DOHH2 (cell line): ENCODE measurements around the gene CLRN1.

Source experiments
- H3F3A ChIP-seq: fragments of 200-600 bp; sonication (generic), shearing (Covaris generic); 2 replicates; pipeline ENCODE4 v1.6.0; 2016; ENCODE audit warnings: antibody characterized with exemption, mild to moderate bottlenecking; ENCODE audit not compliant: control insufficient read depth, insufficient read depth
- H3K27ac ChIP-seq: fragments of 200-600 bp; sonication (generic); 2 replicates; pipeline ENCODE4 v1.5.1; 2014; ENCODE audit warnings: low read depth, mild to moderate bottlenecking, low read length, moderate library complexity
- H3K27me3 ChIP-seq: fragments of 200-600 bp; sonication (generic); 2 replicates; pipeline ENCODE4 v1.6.1; 2014; ENCODE audit warnings: mild to moderate bottlenecking, low read length, mixed read lengths; ENCODE audit not compliant: control insufficient read depth
- H3K36me3 ChIP-seq: fragments of 200-600 bp; sonication (generic); 2 replicates; pipeline ENCODE4 v1.6.1; 2014; ENCODE audit warnings: mild to moderate bottlenecking, low read length, moderate library complexity, mixed read lengths; ENCODE audit not compliant: control insufficient read depth
- H3K4me1 ChIP-seq: fragments of 200-600 bp; sonication (generic); 2 replicates; pipeline ENCODE4 v1.6.1; 2014; ENCODE audit warnings: mild to moderate bottlenecking, low read length, mixed read lengths; ENCODE audit not compliant: control insufficient read depth
- H3K4me2 ChIP-seq: fragments of 200-600 bp; sonication (generic); 2 replicates; pipeline ENCODE4 v1.6.0; 2014; ENCODE audit warnings: mild to moderate bottlenecking, low read length, moderate library complexity
- H3K4me3 ChIP-seq: fragments of 200-600 bp; sonication (generic); 2 replicates; pipeline ENCODE4 v1.5.1; 2014; ENCODE audit warnings: mild to moderate bottlenecking, low read length, mixed read lengths
- H3K79me2 ChIP-seq: fragments of 200-600 bp; sonication (generic); 2 replicates; pipeline ENCODE4 v1.6.1; 2014; ENCODE audit warnings: mild to moderate bottlenecking, low read length, mixed read lengths; ENCODE audit not compliant: control insufficient read depth
- H3K9me2 ChIP-seq: fragments of 200-600 bp; sonication (generic); replicated peaks from 2 replicates; pipeline ENCODE4 v1.6.1; 2014; ENCODE audit warnings: mild to moderate bottlenecking, low read length, mixed read lengths; ENCODE audit not compliant: control insufficient read depth
- H3K9me3 ChIP-seq: fragments of 200-600 bp; sonication (generic); 2 replicates; pipeline ENCODE4 v1.6.1; 2014; ENCODE audit warnings: antibody characterized with exemption, low read length, mixed read lengths; ENCODE audit not compliant: control insufficient read depth, insufficient read depth
- H4K20me1 ChIP-seq: fragments of 200-600 bp; sonication (generic); 2 replicates; pipeline ENCODE4 v1.6.0; 2014; ENCODE audit warnings: low read depth, mild to moderate bottlenecking, antibody characterized with exemption, low read length, moderate library complexity; ENCODE audit not compliant: control insufficient read depth, insufficient read depth
- CTCF ChIP-seq: fragments of 200-600 bp; sonication (generic); IDR thresholded peaks from one replicate; pipeline ENCODE4 v1.5.1; 2014; ENCODE audit warnings: antibody characterized with exemption, mild to moderate bottlenecking, low read depth, low read length; ENCODE audit not compliant: poor library complexity, severe bottlenecking
- EZH2phosphoT487 ChIP-seq: fragments of 200-600 bp; sonication (generic); IDR thresholded peaks from 2 replicates; pipeline ENCODE4 v1.6.1; 2017; ENCODE audit warnings: borderline replicate concordance, mild to moderate bottlenecking, antibody characterized with exemption, low read length, moderate library complexity, mixed read lengths

The CLRN1 gene

GRCh38 chr3:150945226-150946032 lies 27.1 kb downstream of the CLRN1 start:
- peaks cover 7% of the 10 kb centered on the region; the same call in 1 of the 2 replicates for H3K9me3 ChIP-seq
- H3K9me2 ChIP-seq: no peaks in the 10 kb centered on the region
- no peaks in the 10 kb centered on the region for H3K79me2 ChIP-seq
- no peaks in the 10 kb centered on the region for H3K27me3 ChIP-seq
- TF ChIP-seq CTCF: no peak
- no peak for TF ChIP-seq EZH2phosphoT487
- H3K4me2 ChIP-seq: no peak overlapping the region
- H4K20me1 ChIP-seq: no peaks in the 10 kb centered on the region
- H3K36me3 ChIP-seq: no peaks in the 10 kb centered on the region
- no peak overlapping the region for H3K4me3 ChIP-seq
- no peaks in the 10 kb centered on the region for H3K4me1 ChIP-seq
- H3K27ac ChIP-seq: no peak overlapping the region
- no peaks in the 10 kb centered on the region for H3F3A ChIP-seq

- TF ChIP-seq EZH2phosphoT487: no peak
- no peak for TF ChIP-seq CTCF
- no peak overlapping the region for H3K4me2 ChIP-seq
- no peaks in the 10 kb centered on the region for H3K79me2 ChIP-seq
- H3K4me1 ChIP-seq: no peaks in the 10 kb centered on the region
- H3K9me2 ChIP-seq: no peaks in the 10 kb centered on the region
- no peaks in the 10 kb centered on the region for H3K36me3 ChIP-seq
- no peak overlapping the region for H3K27ac ChIP-seq
- no peaks in the 10 kb centered on the region for H3F3A ChIP-seq
- no peaks in the 10 kb centered on the region for H3K27me3 ChIP-seq
- H4K20me1 ChIP-seq: no peaks in the 10 kb centered on the region
- H3K9me3 ChIP-seq: peaks cover 7% of the 10 kb centered on the region; the same call in 1 of the 2 replicates
- no peak overlapping the region for H3K4me3 ChIP-seq
Observed at GRCh38 chr3:150942221-150942620, 30.3 kb downstream of the CLRN1 start.

GRCh38 chr3:150936693-150937092 lies 35.8 kb downstream of the CLRN1 start:
- H3K79me2 ChIP-seq: no peaks in the 10 kb centered on the region
- H3K36me3 ChIP-seq: no peaks in the 10 kb centered on the region
- peaks cover 14% of the 10 kb centered on the region for H3K27me3 ChIP-seq
- TF ChIP-seq EZH2phosphoT487 (no peak), CTCF (no peak)
- no peaks in the 10 kb centered on the region for H3F3A ChIP-seq
- no peaks in the 10 kb centered on the region for H4K20me1 ChIP-seq
- no peaks in the 10 kb centered on the region; the same call in 1 of the 2 replicates for H3K9me2 ChIP-seq
- H3K4me2 ChIP-seq: no peak overlapping the region
- no peaks in the 10 kb centered on the region for H3K4me1 ChIP-seq
- H3K27ac ChIP-seq: no peak overlapping the region
- no peak overlapping the region for H3K4me3 ChIP-seq
- H3K9me3 ChIP-seq: no peaks in the 10 kb centered on the region
